Medulla oblongata (tissue), 1 donor: ENCODE results near the gene STXBP1.
"Not testable (repeated sequence)": the region's sequence is repeated elsewhere in the genome, so short reads cannot be mapped to it uniquely, and the experiment has no call there.

Experiments
- DNase-seq: peaks from one replicate; pipeline ENCODE4 v3.0.0-alpha.2; 2015; ENCODE audit errors: extremely low spot score

STXBP1 gene

DNA sequence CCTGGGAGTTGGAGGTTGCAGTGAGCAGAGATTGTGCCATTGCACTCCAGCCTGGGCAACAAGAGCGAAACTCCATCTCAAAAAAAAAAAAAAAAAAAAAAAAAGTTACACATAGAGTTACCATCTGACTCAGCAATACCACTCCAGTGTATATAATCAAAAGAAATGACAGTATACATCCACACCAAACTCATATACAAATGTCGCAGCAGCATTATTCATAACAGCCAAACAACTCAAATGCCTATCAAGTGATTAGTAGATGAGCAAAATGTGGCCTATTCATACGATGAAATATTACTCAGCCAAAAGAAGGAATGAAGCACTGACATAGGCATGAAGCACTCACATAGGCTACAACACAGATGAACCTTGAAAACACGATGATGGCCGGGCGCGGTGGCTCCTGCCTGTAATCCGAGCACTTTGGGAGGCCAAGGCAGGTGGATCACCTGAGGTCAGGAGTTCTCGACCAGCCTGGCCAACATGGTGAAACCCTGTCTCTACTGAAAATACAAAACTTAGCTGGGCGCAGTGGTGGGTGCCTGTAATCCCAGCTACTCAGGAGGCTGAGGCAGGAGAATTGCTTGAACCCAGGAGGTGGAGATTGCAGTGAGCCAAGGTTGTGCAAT, 9.4 kb downstream of the STXBP1 start:
- not testable (repeated sequence) for DNase-seq

GRCh38 chr9:127626752-127627493, 14.8 kb downstream of the STXBP1 start:
- no peak for DNase-seq

DNA sequence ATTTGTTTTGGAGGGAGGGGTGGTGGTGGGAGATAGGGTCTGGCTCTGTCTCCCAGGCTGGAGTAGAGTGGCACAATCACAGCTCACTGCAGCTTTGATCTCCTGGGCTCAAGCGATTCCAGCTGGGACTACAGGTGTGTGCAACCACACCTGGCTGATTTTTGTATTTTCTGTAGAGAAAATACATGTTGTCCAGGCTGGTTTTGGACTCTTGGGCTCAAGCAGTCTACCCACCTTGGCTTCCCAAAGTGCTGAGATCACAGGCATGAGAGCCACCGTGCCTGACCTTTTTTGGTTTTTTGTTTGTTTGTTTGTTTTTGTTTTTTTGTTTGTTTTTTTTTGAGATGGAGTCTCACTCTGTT, 15.4 kb downstream of the STXBP1 start:
- DNase-seq, result no peak

- DNase-seq, result no peak
Measured at GRCh38 chr9:127628758-127629467, 16.8 kb downstream of the STXBP1 start.

DNA sequence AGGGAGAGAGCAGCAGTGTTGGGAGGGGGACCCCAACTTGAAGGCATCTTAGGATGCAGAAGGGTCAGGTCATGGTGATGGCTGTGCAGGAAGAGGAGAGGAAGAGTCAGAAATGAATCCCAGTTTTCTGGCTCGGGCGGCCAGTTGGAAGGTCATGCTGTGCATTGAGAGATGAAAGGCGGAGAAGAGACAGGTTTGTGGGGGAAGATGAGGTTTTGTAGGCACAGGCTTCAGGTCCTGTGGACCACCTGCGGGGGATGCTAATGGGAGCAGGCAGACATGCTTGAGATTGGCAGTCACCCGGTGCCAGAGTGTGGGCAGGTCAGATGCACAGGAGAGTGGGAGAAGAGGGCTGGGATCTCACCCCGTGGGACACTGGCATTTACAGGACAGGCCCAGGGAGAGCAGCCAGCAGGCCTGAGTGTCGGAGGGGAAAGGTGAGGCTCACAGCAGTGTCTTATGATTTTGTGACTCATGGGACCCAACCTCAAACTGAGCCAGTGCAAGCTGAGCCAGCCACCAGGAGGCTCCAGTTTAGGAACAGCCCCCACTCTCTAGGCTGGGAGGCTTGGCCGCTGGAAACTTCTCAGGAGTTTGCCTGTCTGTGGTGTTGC, 17.5 kb downstream of the STXBP1 start:
- no peak for DNase-seq

- no peak for DNase-seq
Measured at GRCh38 chr9:127633216-127633862, 21.3 kb downstream of the STXBP1 start.

GRCh38 chr9:127634021-127634420, 21.9 kb downstream of the STXBP1 start:
- no peak for DNase-seq

DNA sequence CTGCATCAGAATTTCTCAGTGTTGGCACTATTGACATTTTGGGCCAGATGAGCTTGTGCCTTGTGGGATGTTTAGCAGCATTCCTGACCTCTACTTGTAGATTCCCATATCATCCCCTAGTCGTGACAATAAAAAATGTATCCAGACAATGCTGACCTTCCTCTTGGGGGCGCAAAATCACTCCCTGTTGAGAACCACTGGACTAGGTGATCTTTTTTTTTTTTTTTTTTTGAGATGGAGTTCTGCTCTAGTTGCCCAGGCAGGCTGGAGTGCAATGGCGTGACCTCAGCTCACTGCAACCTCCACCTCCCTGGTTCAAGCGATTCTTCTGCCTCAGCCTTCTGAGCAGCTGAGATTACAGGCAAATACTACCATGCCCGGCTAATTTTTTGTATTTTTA, 22.6 kb downstream of the STXBP1 start:
- DNase-seq, result no peak

GRCh38 chr9:127635201-127635735, 23.2 kb downstream of the STXBP1 start:
- no peak for DNase-seq

GRCh38 chr9:127637322-127637847, 25.3 kb downstream of the STXBP1 start:
- DNase-seq, result no peak

DNA sequence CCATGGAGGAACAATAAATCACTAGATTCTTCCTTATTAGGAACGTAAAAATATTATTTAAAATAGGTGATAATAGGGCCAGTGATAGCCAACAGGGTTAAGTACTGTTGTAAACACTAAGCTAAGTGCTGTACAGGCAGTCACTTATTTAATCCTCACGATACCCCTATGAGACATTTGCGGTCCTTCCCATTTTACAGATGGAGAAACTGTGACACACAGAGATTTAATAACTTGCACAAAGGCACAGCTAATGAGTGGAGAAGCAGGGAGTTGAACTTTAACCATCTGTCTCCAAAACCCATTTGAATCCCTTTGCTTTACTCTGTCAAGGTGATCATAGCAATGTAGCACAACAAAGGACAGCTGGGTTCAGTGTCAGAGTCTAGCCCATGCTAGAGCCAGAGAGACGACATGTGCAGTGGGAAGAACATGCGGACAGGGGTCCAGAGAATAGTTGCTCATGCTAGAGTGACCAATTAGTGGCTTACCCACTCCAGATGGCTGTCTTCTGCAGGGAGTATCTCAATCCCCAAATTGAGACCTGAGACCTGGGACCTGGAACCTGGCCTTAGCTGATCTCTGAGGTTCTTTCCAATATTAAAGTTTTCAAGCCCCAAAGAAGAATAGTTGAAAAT, 28.9 kb downstream of the STXBP1 start:
- no peak for DNase-seq

- DNase-seq, result no peak
Measured at GRCh38 chr9:127642082-127642740, 30.1 kb downstream of the STXBP1 start.

DNA sequence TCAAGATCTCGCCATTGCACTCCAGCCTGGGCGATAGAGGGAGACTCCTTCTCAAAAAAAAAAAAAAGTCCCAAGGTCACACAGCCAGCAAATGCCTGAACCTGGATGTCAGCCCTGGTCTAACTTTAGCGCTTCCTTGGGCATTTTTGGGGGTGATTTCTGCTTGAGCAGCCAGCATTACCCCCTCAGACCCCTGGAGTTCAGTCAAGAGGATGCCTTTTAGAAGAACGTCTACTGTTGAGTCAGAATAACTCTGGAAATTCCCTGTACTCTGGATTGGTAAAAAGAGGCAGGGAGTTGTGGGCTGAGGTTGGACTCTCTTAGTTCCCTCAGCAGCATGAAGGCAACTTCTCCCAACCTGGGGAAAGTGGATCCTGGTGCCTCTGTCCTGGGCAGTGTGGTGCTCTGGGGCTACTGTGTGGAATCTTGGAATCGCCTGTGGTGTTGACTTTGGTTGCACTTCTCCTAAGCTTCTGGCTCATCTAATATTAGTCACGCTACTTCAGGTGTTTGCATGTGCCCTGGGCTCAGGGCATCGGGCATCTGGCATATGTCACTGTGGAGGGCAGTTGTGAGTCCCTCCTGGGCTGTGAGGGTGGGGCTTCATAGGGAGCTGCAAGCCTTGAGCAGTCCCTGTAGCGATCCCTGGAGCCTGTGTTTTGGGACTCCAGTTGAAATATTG, 32.2 kb downstream of the STXBP1 start:
- no peak for DNase-seq

- DNase-seq, result no peak
Measured at GRCh38 chr9:127644943-127645342, 32.9 kb downstream of the STXBP1 start.

DNA sequence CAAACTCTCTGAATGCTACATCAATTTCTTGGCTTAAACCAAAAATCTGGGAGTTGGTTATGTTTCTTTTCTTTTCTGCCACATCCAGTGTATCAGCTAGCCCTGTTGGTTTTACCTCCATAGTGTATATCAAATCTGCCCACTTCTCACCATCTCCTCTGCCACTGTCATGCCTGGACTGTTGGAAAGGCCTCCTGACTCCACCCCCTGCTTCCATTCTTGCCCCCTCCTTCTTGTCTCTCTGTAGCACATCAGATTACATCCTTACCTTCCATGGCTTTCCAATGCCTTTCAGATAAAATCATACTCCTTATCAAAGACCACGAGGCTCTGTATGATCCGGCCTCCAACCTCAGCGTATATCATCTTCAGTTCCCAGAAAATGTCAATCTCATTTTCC, 35.4 kb downstream of the STXBP1 start:
- no peak for DNase-seq

DNA sequence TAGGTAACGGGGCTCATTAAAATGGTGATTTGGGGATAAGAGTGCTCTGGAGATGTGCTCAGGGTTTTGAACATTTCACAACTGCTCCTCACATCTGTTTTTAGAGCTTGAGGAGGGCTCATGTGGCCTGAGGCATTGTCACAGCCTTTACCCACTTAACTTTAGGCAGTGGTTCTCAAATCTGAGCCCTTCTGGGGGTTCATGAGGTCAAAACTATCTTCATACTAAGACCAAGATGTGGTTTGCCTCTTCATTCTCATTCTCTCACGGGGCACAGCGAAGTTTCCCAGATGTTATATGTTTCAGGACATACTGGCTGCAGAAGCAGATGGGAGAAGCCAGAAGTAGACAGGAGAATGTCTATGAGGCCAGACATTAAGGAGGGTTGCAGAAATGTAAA, 38.4 kb downstream of the STXBP1 start:
- no peak for DNase-seq

GRCh38 chr9:127651697-127652610, 39.9 kb downstream of the STXBP1 start:
- DNase-seq, result no peak

DNA sequence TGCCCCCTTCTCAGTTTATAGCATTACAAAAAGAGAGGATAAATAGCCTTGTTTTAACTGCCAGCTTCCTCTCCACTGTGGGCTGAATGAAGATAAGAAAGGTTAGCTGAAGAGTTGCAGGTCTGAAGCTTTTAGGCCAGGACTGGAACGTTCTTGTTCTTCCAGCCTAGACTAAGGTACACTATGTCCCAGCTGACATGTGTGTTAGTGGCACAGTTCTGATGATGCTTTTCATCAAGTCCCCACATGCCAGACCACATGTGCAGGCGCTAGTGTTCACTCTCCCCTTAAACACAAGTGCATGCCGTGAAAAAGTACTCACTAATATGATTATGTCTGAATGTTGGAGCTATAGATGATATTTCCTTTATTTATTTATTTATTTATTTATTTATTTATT, 40.7 kb downstream of the STXBP1 start:
- DNase-seq, result no peak

- no peak for DNase-seq
Measured at GRCh38 chr9:127654619-127655018, 42.5 kb downstream of the STXBP1 start.
